Stimulated activated CD4-positive, alpha-beta T cell treated with anti-CD3 and anti-CD28 coated beads, Interleukin-12 subunit alpha, Interleukin-12 subunit beta, amount 100 ng/mL, for 4 hours (primary cell): Measurements from ENCODE around the gene ABCD4.
A peak's percentile ranks its signal among the peaks of the same experiment; 100 is the strongest.
"Not testable (repeated sequence)": the region's sequence is repeated elsewhere in the genome, so short reads cannot be mapped to it uniquely, and the experiment has no call there.

Experiments
- DNase-seq: peaks from one replicate; pipeline ENCODE4 v3.0.0-alpha.2; 2020

The ABCD4 gene

DNA sequence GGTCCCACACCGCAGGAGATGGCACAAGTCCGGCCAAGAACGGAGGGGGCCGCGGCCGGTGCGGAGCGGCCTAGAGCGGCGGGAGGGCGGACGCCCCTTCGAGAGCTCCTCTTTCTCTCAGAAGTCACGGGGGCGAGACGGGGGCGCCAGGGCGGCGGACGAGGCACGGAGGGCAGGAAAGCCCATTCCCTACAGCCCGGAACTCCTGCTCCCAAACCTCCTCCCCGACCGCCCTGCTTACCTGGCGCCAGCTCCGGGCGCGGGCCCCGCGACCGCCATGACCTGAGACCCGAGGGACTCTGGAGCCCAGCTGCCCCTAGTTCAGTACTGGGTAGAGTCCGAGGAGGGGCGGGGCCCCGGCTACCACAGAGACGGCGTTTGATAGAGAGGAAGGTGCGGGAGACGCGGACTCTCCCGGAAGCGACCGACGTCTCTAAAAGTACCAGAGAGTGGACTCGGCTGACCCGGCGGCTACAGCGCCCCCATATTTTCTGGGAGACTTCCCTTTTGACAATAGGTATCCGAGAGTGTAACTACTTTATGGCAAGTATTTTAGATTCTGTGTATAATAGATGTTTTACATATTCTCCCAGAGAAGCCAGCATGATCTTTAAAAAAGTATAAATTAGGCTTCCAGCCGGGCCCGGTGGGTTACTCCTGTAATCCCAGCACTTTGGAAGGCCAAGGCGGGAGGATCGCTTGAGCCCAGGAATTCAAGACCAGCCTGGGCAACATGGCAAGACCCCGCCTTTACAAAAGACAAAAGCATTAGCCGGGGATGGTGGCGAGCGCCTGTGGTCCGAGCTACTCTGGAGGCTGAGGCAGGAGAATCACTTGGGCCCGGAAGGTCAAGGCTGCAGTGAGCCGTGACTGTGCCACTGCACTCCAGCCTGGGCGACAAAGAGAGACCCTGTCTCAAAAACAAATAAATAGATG is at the start of gene ABCD4:
Gene ABCD4 (minus strand): TSS at position 301 of the 936 bp plus-strand sequence. CDS start 22 bp downstream, at position 279.
- peak; percentile 80 for DNase-seq

DNA sequence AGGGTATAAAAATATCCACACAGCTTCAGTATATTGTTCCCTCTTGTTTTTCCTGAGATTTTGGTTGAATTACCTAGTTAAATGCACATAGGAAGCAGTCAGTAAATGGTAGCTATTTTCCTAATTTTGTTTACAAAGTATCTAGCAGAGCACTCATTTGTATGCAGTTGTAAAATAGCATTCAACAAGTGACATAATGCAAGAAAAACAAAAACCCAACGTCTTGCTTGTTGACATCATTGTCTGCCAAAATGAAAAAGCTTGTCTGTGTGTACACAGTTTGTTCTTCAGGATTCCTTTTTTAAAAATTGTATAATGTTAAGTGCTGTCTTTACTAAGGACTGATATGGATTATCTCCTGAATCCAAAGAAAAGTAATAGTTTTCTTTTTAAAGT is 48.2 kb upstream of the ABCD4 start:
- DNase-seq: no peak

GRCh38 chr14:74350211-74350927 is 47.6 kb upstream of the ABCD4 start:
- no peak for DNase-seq

DNA sequence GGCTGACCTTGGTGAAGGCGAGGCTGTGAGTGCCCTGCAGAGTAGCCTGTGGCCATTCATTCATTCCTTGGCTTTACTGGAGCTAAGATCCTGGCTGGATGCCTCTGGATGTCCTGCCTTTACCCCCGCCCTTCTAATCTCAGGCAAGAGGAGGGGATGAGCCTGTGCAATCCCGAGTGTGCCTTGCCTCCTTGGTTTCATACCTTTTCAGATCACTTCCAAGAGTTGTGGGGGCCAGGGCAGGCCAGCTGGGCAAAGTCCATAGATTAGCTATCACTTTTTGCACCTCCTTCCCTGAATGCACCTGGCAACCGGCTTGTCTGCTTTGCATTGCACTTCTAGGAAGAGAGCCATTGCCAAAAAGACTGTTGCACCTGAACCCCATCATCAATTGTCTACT is 47.0 kb upstream of the ABCD4 start:
- DNase-seq: no peak

GRCh38 chr14:74348735-74349463 is 46.2 kb upstream of the ABCD4 start:
- no peak for DNase-seq

- DNase-seq: no peak
These were observed 45.6 kb upstream of the ABCD4 start, which contains the start of gene VRTN for GRCh38 chr14:74348241-74348734. VRTN (plus strand) TSS chr14:74348471; CDS start chr14:74356784, 8,313 bp downstream.

- no peak for DNase-seq
These were observed 45.0 kb upstream of the ABCD4 start for GRCh38 chr14:74347795-74348100.

DNA sequence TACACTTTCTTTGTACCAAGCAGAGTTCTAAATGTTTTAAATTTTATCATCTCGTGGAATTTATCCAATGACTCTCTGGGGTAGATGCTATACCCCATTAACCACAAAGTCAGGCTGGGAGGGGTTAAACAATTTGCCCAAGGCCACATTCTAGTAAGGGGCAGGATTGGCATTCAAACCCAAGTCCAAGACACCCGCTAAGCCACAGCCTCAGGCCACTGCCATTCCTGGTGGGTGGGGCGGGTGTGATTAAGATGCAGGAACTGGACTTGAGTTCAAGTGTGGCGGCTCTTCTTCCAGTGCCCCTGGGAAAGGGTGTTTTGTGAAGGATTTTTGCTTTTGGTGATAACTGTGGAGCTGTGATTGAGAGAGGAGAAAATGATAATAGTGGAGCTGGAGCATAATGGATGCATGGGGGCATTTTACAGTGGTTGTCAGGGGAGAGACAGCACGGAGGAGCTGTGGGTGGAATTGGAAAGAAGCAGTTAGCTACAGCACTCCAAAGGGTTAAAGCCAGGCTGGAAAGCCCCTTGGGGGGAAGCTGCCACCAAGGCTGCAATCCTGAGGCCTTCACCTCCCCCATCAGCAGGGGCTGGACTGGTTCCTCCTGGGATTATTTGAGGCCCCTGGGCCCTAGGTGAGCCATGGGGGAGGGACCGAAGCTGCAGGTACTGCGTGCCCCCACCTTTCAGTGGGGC is 44.5 kb upstream of the ABCD4 start:
- no peak for DNase-seq

DNA sequence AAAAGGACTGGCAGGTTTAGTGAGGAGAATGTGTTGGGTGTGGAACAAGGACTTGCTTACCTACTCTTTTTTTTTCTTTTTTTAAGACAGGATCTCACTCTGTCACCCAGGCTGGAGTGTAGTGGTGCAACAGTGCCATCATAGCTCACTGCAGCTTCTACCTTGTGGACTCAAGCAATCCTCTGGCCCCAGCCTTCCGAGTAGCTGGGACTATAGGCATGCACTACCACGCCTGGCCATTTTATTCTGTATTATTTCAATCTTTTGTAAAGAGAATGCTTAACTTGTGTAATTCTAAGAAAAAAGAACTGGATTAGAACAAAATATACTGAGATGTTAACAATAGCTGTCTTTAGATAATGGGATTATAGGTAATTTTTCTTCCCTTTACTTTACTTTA is 43.6 kb upstream of the ABCD4 start:
- DNase-seq: no peak

DNA sequence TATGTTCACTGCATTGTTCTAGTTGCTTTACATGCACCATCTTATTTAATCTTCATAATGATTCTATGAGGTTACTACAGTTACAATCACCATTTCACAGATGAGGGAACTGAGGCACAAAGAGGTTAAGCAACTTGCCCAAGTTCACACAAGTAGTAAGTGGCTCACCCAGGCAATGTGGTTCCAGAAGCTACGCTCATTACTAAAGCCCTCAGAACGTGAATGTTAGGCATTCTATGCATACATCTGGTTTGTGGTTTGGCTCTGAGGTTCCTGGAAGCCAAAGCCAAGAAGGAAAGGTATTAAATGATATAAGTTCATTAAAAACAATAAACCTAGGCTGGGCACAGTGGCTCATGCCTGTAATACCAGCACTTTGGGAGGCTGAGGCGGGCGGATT is 31.2 kb upstream of the ABCD4 start:
- DNase-seq: no peak

GRCh38 chr14:74329950-74330552 is 27.3 kb upstream of the ABCD4 start:
- not testable (repeated sequence) for DNase-seq

GRCh38 chr14:74326369-74327152 is 23.8 kb upstream of the ABCD4 start:
- DNase-seq: no peak

- no peak for DNase-seq
These were observed 22.7 kb upstream of the ABCD4 start for GRCh38 chr14:74325446-74325845.

DNA sequence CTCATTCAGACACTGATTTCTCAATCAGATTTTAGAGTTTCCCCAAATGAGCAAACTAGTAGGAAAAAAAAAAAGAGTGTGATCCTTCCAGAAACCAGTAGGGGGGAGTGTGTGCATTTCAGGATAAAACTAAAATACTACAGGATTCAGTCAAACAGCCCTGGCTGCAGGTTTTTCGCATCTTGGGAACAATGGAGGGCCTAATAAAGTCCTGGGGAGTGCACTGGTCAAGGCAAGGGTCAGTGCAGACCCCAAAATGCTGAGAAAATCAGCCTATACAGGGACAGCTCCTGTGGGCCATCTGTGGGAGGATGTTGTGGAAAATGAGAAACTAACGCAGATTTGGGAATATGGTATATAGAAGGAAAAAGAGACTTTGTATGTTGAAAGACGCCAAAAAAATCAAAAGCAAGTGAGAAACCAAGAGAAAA is 22.2 kb upstream of the ABCD4 start:
- no peak for DNase-seq

DNA sequence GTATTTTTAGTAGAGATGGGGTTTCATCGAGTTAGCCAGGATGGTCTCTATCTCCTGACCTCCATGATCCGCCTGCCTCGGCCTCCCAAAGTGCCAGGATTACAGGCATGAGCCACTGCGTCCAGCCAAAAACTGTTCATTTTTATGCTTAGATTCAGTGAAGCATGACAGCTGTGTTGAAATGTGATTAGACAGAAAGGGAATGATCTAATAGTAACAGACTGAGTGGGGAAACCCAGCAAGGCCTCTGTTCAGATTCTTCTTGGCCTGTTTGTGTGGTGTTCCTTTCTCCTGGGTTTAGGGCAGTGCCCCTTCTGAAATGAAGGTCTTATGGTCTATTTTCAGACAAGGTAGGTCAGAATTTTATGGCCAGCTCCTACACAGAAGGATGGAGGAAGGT is 11.8 kb upstream of the ABCD4 start:
- no peak for DNase-seq

DNA sequence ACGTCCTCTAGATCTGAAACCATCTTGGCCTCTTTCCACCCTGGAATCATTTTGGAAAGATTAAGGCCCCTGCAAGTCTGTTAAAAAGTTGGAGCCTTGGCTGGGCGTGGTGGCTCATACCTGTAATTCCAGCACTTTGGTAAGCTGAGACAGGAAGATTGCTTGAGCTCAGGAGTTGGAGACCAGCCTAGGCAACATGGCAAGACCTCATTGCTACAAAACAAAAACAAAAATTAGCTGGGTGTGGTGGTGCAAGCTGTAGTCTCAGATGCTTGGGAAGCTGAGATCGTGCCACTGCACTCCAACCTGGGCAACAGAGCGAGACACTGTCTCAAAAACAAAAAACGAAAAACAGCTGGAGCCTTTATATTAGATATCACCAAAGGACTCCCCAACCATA is 10.9 kb upstream of the ABCD4 start:
- no peak for DNase-seq

DNA sequence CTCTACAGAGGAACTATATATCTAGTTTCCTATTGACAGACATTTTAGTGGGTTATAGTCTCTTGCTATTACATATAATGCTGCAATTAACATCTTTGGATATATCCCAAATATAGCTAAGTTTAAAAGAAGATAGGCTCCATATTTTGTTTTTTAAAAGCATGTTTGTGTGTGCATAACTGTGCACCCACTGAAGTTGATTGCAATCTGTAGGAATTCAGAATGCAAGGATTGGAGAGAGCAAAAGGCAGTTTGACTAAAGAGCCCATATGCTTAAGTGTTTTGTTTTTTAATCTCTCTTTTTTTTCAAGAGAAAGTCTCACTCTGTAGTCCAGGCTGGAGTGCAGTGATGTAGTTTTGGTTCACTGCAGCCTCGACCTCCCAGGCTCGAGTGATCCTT is 9.4 kb upstream of the ABCD4 start:
- DNase-seq: no peak

DNA sequence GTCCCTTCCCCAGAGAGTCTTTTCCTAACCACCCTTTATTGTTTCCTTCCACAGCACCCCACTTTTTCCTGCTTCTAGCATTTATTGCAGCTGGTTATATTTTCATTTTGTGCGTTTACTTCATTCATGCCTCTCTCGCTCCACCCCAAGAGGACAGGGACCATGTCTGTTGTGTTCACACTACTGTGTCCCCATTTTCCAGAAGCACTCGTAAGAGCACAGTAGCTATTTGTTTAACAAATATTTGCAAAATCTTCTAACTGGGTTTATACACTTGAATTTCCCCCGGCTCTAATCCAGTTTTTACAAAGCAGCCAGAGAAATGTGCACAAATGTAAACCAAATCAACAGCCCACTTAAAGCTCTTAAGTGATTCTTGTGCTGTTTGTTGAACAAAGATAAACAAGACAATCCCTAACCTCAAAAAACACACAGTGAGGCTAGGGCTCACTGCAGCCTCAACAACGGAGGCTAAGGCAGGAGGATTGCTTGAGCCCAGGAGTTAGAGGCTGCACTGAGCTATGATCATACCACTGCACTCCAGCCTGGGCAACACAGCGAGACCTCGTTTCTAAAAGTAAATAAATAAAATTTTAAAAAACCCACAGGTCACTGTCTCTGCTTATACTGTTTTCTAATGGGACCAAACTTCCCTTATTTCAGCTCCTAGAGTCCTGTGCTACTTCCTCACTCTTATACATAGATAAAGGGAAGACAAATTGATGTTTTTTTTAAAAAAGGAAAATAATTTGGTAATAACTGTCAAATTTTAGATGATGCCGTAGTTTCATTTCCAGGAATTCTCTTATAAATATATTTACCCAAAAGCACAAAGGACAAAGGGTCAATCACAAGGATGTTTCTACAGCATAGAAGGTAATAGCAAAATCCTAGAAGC is 6.6 kb upstream of the ABCD4 start:
- DNase-seq: no peak

GRCh38 chr14:74308695-74309094 is 6.0 kb upstream of the ABCD4 start:
- no peak for DNase-seq

GRCh38 chr14:74302152-74302628 is 544 bp downstream of the ABCD4 start:
- no peak for DNase-seq
